ENCODE results near the gene TUBA4A. TPM values are rescaled to one million over a fixed set of nuclear protein-coding genes. Genes with fewer than 3 reads are reported as not detected.

Gene TUBA4A
- total RNA-seq, 6 donors from 2014 or later: 17.8 to 52.1 (median 40.3) TPM

DNA sequence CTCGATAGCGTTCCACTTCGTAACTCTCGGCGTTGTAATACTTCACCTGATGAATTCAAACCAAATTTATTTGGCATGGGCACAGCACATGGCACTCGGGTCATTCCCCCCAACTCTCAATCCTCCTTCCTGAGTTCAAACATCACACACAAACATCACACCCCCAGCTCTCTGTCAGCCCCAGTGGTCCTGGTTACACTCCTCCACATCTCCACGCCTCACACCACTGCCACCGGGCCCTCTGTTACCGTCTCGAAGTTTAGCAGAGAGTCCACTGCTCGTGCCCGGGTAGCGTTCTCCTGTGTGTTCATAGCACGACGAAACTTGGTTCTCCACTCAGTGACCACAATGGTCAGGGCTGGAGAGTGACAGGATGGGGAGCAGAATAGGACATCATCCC is 39.6 kb downstream of the TUBA4A start:
- DNase-seq (no peak), ATAC-seq (ENCODE audit: low FRiP score in 2 of 2) (no peak)
- Histone ChIP-seq H3K27ac (no peak overlapping the region), H3K4me3 (no peak overlapping the region), H3K9me3 (no peaks in the 10 kb centered on the region), H3K4me1 (peaks cover 13 to 29% (median 22%) of the 10 kb centered on the region in 4 donors), H3K36me3 (peaks cover 0 to 50% (median 25%) of the 10 kb centered on the region in 4 donors), H3K27me3 (no peaks in the 10 kb centered on the region)
- no peak for TF ChIP-seq POLR2A (IDR thresholded peaks at IDR 0.05)
- no peak for TF ChIP-seq POLR2AphosphoS5 (IDR thresholded peaks at IDR 0.05)
- TF ChIP-seq EP300 (IDR thresholded peaks at IDR 0.05): no peak
- TF ChIP-seq, protein P1, sequence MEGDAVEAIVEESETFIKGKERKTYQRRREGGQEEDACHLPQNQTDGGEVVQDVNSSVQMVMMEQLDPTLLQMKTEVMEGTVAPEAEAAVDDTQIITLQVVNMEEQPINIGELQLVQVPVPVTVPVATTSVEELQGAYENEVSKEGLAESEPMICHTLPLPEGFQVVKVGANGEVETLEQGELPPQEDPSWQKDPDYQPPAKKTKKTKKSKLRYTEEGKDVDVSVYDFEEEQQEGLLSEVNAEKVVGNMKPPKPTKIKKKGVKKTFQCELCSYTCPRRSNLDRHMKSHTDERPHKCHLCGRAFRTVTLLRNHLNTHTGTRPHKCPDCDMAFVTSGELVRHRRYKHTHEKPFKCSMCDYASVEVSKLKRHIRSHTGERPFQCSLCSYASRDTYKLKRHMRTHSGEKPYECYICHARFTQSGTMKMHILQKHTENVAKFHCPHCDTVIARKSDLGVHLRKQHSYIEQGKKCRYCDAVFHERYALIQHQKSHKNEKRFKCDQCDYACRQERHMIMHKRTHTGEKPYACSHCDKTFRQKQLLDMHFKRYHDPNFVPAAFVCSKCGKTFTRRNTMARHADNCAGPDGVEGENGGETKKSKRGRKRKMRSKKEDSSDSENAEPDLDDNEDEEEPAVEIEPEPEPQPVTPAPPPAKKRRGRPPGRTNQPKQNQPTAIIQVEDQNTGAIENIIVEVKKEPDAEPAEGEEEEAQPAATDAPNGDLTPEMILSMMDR (IDR thresholded peaks at IDR 0.05): no peak
- WGBS, 2 donors: 96 to 97% methylated on average over 12 to 15 of the region's 15 CpGs

GRCh38 chr2:219213486-219214071 is 40.1 kb downstream of the TUBA4A start:
- H3K36me3 ChIP-seq: peaks cover 0 to 56% (median 30%) of the 10 kb centered on the region in 4 donors
- DNase-seq (no peak), ATAC-seq (ENCODE audit: low FRiP score in 2 of 2) (no peak)
- H3K4me1 ChIP-seq: peaks cover 12 to 24% (median 19%) of the 10 kb centered on the region in 4 donors
- H3K27me3 ChIP-seq: no peaks in the 10 kb centered on the region
- H3K27ac ChIP-seq: no peak overlapping the region
- WGBS, 2 donors: 90 to 98% methylated on average over 10 of the region's 10 CpGs
- H3K9me3 ChIP-seq: no peaks in the 10 kb centered on the region
- H3K4me3 ChIP-seq: no peak overlapping the region
- TF ChIP-seq POLR2AphosphoS5 (IDR thresholded peaks at IDR 0.05) (no peak), POLR2A (IDR thresholded peaks at IDR 0.05) (no peak), EP300 (IDR thresholded peaks at IDR 0.05) (no peak)
- TF ChIP-seq, protein P1 (IDR thresholded peaks at IDR 0.05): no peak

- no peak overlapping the region for H3K27ac ChIP-seq
- ATAC-seq (ENCODE audit: low FRiP score in 2 of 2) (no peak), DNase-seq (no peak)
- TF ChIP-seq POLR2A (IDR thresholded peaks at IDR 0.05): no peak
- TF ChIP-seq POLR2AphosphoS5 (IDR thresholded peaks at IDR 0.05): no peak
- TF ChIP-seq, protein P1 (IDR thresholded peaks at IDR 0.05): no peak
- no peak for TF ChIP-seq EP300 (IDR thresholded peaks at IDR 0.05)
- H3K36me3 ChIP-seq: peaks cover 0 to 61% (median 34%) of the 10 kb centered on the region in 4 donors
- WGBS, 2 donors: 81 to 87% methylated on average over 8 of the region's 8 CpGs
- peaks cover 14 to 24% (median 17%) of the 10 kb centered on the region in 4 donors for H3K4me1 ChIP-seq
- no peaks in the 10 kb centered on the region for H3K9me3 ChIP-seq
- no peaks in the 10 kb centered on the region for H3K27me3 ChIP-seq
- H3K4me3 ChIP-seq: no peak overlapping the region
Measured at GRCh38 chr2:219213026-219213415, 40.7 kb downstream of the TUBA4A start.

DNA sequence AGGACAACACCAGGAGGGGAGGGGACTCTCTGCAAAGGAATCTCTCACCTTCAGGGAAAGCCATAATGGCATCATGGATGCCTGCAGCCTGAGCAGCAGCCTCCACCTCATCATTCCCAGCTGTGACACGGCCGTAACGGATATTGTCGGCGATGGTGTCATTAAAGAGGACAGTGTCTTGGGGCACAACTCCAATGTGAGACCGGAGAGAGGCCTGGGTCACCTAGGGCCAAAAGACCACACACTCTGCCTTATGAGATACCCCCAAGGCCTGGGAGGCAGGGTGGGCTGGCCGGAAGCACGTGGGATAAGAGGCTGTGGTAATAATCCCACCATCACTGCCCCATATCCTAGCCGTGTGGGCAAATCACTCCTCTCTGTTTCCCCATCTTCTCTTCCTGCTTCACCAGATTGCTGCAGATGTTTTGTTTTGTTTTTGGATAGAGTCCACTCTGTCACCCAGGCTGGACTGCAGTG is 42.8 kb downstream of the TUBA4A start:
- WGBS, 2 donors: 88 to 91% methylated on average over 5 to 9 of the region's 9 CpGs
- H3K36me3 ChIP-seq: peaks cover 0 to 63% (median 34%) of the 10 kb centered on the region in 4 donors

More for the DNA sequence above, 42.8 kb downstream of the TUBA4A start:
- H3K4me3 ChIP-seq: no peak overlapping the region
- H3K27ac ChIP-seq: no peak overlapping the region
- no peaks in the 10 kb centered on the region for H3K27me3 ChIP-seq
- ATAC-seq (ENCODE audit: low FRiP score in 2 of 2) (no peak), DNase-seq (no peak)
- H3K9me3 ChIP-seq: no peaks in the 10 kb centered on the region
- peaks cover 16 to 21% (median 18%) of the 10 kb centered on the region in 4 donors for H3K4me1 ChIP-seq
- TF ChIP-seq POLR2AphosphoS5 (IDR thresholded peaks at IDR 0.05) (no peak), POLR2A (IDR thresholded peaks at IDR 0.05) (no peak), EP300 (IDR thresholded peaks at IDR 0.05) (no peak)
- TF ChIP-seq, protein P1 (IDR thresholded peaks at IDR 0.05): no peak
